ENCODE results near the gene KLHDC9.
"Not testable (repeated sequence)": the region's sequence is repeated elsewhere in the genome, so short reads cannot be mapped to it uniquely, and the experiment has no call there.

Gene KLHDC9

DNA sequence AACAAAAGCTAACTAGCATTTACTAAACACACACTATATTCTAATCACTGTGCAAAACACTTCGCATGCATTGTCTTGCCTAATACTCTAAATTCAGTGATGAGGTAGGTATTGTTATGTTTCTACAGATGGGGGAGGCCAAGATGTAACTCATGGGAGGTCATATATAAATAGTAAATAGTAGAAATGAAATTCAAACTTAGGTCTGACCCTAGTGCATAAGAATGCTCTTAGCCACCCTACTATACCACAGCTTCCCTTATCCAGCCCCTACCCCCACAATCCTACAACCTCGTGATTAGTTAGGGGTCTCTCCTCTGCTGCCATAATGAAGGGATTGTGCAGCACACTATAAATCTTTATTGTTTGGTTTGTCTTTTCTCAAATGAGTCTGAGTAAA, 16.4 kb downstream of the KLHDC9 start:
- peaks cover 58% of the 10 kb centered on the region for H3K4me1 Mint-ChIP-seq
- no peak for DNase-seq (ENCODE audit: low spot score in 2 of 2)
- peak overlapping the region; percentile 7 for H3K27ac Mint-ChIP-seq (ENCODE audit: low read depth)
- H3K36me3 Mint-ChIP-seq (ENCODE audit: insufficient read depth), result peaks cover 18% of the 10 kb centered on the region
- no peaks in the 10 kb centered on the region for H3K9me3 Mint-ChIP-seq
- H3K4me3 Mint-ChIP-seq, result no peak overlapping the region
- H3K27me3 Mint-ChIP-seq, result no peaks in the 10 kb centered on the region
- ATAC-seq (replicated peaks; ENCODE audit: extremely low read depth, poor library complexity, severe bottlenecking), result no peak

DNA sequence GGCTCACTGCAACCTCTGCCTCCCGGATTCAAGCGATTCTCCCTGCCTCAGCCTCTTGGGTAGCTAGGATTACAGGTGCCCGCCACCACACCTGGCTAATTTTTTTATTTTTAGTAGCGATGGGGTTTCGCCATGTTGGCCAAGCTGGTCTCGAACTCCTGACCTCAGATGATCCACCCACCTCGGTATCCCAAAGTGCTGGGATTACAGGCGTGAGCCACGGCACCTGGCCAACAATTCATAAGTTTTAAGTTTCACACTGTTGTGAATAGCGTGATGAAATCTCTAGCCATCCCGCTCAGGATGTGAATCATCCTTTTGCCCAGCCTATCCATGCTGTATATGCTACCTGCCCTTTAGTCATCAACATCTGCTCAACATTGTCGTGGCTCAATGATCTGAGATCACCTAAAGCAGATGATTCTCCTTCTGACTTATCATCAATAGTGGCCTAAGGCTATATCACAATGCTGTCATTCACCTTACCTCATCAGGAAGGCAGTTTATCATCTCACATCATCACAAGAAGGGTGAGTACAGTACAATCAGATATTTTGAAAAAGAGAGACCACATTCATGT, 17.1 kb downstream of the KLHDC9 start:
- H3K36me3 Mint-ChIP-seq (ENCODE audit: insufficient read depth), result peaks cover 21% of the 10 kb centered on the region
- peaks cover 65% of the 10 kb centered on the region for H3K4me1 Mint-ChIP-seq
- no peaks in the 10 kb centered on the region for H3K27me3 Mint-ChIP-seq
- H3K9me3 Mint-ChIP-seq, result no peaks in the 10 kb centered on the region
- DNase-seq (ENCODE audit: low spot score in 2 of 2), result no peak
- peak overlapping the region; percentile 97 for H3K4me3 Mint-ChIP-seq
- H3K27ac Mint-ChIP-seq (ENCODE audit: low read depth), result no peak overlapping the region
- no peak for ATAC-seq (replicated peaks; ENCODE audit: extremely low read depth, poor library complexity, severe bottlenecking)

DNA sequence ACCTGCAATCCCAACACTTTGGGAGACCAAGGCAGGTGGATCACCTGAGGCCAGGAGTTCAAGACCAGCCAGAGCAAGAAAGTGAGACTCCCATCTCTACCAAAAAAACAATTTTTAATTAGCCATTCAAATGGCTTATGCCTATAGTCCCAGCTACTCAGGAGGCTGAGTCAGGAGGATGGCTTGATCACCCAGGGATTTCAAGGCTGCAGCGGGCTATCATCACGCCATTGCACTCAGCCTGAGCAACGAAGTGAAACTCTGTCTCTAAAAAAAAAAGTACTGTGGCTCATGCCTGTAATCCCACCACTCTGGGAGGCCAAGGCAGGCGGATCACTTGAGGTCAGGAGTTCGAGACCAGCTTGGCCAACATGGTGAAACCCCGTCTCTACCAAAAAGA, 17.8 kb downstream of the KLHDC9 start:
- Mint-ChIP-seq H3K4me1 (peaks cover 67% of the 10 kb centered on the region), H3K36me3 (ENCODE audit: insufficient read depth) (peaks cover 22% of the 10 kb centered on the region), H3K4me3 (peak overlapping the region; percentile 97)
- not testable (repeated sequence) for ATAC-seq (replicated peaks; ENCODE audit: extremely low read depth, poor library complexity, severe bottlenecking); H3K27me3 Mint-ChIP-seq; H3K27ac Mint-ChIP-seq (ENCODE audit: low read depth); DNase-seq (ENCODE audit: low spot score in 2 of 2); H3K9me3 Mint-ChIP-seq

DNA sequence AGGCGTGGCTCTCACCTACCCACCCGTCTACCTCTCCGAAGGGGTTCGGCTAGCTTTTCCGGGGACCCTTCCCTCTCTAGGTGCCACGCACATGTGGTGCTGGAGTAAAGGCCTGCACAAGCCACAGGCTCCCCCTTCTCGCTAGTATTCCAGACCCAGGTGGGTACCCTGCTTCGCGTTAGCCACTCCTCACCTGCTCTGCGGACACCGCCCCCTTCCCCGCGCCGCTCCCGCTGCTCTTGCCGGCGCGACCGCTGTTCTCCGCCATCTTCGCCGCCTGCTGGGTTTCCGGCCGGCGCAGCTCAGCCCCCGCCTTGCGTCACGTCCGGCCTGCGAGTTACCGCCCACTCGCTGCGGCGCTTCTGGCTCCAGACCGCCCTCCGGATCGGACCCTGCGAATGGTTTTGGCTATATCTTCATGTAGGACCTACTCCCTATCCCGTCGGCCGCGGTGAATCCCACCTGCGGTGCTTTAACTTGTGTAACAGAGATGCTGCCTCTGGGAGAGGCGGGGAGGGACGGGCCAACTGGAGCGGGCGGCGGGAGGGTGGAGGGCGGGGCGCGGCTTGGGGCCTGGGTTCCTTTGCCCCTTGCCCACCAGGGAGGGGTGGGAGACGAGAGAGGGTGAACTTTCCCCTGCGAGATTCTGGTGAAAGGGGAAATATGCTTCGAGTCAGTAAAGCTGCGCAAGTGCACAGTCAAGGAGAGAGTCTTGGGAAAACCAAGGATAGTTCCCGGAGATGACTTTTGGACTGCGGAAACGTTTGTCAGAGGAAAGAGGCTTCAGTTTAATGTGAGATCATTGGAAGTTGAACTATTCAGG, 19.8 kb downstream of the KLHDC9 start, which contains the start of the genes NIT1 and PFDN2:
TSS of gene NIT1 (plus strand) at position 347 of the 823 bp plus-strand sequence. CDS start at position 419, 72 bp downstream.
TSS of gene PFDN2 (minus strand) at position 279 of the 823 bp plus-strand sequence. CDS start at position 268, 11 bp downstream.
- DNase-seq (ENCODE audit: low spot score in 2 of 2) (peak; percentile 71 to 74), ATAC-seq (replicated peaks; ENCODE audit: extremely low read depth, poor library complexity, severe bottlenecking) (peak; percentile 81)
- Mint-ChIP-seq H3K27me3 (no peaks in the 10 kb centered on the region), H3K27ac (ENCODE audit: low read depth) (peak within 1 kb of the TSS; percentile 96), H3K4me1 (peaks cover 60% of the 10 kb centered on the region), H3K9me3 (no peaks in the 10 kb centered on the region), H3K36me3 (ENCODE audit: insufficient read depth) (peaks cover 39% of the 10 kb centered on the region), H3K4me3 (peak within 1 kb of the TSS; percentile 97)

DNA sequence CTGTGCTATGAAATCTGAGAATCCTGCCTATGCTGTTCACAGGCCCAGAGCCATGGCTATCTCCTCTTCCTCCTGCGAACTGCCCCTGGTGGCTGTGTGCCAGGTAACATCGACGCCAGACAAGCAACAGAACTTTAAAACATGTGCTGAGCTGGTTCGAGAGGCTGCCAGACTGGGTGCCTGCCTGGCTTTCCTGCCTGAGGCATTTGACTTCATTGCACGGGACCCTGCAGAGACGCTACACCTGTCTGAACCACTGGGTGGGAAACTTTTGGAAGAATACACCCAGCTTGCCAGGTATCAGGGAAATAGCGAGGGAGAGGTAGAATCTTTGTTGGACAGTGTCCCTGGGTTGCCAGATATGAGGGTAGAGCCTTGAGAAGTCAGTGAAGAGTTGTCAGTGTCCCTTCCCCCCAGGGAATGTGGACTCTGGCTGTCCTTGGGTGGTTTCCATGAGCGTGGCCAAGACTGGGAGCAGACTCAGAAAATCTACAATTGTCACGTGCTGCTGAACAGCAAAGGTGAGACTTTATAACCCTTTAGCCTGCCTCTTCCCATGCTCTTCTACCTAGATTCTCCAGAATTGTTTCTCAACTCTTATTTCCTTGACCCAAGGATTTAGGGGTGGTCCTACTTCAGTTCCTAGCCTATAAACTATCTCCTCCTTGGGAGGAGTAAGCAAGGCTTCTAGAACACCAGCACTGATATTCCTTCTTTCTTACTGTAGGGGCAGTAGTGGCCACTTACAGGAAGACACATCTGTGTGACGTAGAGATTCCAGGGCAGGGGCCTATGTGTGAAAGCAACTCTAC, 21.1 kb downstream of the KLHDC9 start:
- no peaks in the 10 kb centered on the region for H3K9me3 Mint-ChIP-seq
- peaks cover 47% of the 10 kb centered on the region for H3K4me1 Mint-ChIP-seq
- peak overlapping the region; percentile 96 for H3K27ac Mint-ChIP-seq (ENCODE audit: low read depth)
- H3K27me3 Mint-ChIP-seq, result no peaks in the 10 kb centered on the region
- H3K36me3 Mint-ChIP-seq (ENCODE audit: insufficient read depth), result peaks cover 52% of the 10 kb centered on the region
- H3K4me3 Mint-ChIP-seq, result peak overlapping the region; percentile 97
- DNase-seq (ENCODE audit: low spot score in 2 of 2), result peak in 1 of 2 donors; percentile 55
- ATAC-seq (replicated peaks; ENCODE audit: extremely low read depth, poor library complexity, severe bottlenecking), result peak; percentile 53

DNA sequence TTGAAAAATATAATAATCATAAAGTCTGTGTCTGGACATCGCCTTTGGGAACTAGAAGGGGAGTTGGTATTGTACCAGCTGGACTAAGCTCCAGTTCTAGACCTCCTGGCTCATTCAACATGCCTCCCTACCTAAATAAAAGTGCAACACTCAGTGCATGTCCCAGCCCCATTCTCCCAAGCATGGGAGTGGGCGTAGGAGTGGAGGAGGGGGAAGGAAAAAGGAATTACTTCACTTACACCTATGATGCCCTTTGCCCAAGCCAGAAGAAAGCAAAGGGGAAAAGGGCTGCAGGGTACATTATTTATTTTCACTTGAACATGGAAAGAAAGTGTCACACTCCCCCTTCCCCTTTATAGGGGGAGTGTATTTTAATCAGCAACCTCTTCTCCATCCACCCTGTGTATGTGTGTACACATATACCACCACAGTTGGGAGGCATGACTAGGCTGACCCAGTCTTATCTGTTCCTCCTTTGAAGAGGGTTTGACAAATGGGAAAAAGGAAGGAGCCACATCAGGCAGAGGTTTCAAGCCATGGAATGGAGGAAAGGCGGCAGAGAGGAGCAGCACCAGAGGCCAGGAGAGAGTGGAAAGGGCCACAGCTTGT, 23.0 kb downstream of the KLHDC9 start:
- no peak for DNase-seq (ENCODE audit: low spot score in 2 of 2)
- no peak for ATAC-seq (replicated peaks; ENCODE audit: extremely low read depth, poor library complexity, severe bottlenecking)
- Mint-ChIP-seq H3K4me3 (no peak overlapping the region), H3K27me3 (no peaks in the 10 kb centered on the region), H3K4me1 (peaks cover 42% of the 10 kb centered on the region), H3K9me3 (no peaks in the 10 kb centered on the region), H3K27ac (ENCODE audit: low read depth) (peak overlapping the region; percentile 52), H3K36me3 (ENCODE audit: insufficient read depth) (peaks cover 53% of the 10 kb centered on the region)

DNA sequence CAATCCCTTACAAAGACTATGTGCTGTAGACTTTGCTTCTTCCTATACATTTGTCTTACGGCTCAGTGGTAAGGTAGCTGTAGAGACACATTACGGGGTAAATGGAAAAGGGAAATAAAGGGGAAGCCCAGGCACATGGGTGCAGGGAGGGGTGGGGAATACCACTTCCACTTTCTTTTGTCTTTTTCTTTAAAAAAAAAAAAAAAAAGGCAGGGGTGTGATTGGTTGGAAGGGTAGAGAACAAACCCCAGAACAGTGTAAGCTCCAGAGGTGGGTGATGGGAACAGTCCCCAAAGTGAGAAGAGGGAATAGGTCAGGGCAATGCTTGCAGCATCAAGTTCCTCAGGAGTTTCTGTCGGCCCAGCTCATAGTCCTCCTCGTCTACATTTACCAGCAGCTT, 23.7 kb downstream of the KLHDC9 start:
- DNase-seq (ENCODE audit: low spot score in 2 of 2), result no peak
- H3K27me3 Mint-ChIP-seq, result no peaks in the 10 kb centered on the region
- no peak for ATAC-seq (replicated peaks; ENCODE audit: extremely low read depth, poor library complexity, severe bottlenecking)
- H3K4me3 Mint-ChIP-seq, result no peak overlapping the region
- H3K36me3 Mint-ChIP-seq (ENCODE audit: insufficient read depth), result peaks cover 58% of the 10 kb centered on the region
- peaks cover 43% of the 10 kb centered on the region for H3K4me1 Mint-ChIP-seq
- H3K27ac Mint-ChIP-seq (ENCODE audit: low read depth), result peak overlapping the region; percentile 52
- no peaks in the 10 kb centered on the region for H3K9me3 Mint-ChIP-seq

DNA sequence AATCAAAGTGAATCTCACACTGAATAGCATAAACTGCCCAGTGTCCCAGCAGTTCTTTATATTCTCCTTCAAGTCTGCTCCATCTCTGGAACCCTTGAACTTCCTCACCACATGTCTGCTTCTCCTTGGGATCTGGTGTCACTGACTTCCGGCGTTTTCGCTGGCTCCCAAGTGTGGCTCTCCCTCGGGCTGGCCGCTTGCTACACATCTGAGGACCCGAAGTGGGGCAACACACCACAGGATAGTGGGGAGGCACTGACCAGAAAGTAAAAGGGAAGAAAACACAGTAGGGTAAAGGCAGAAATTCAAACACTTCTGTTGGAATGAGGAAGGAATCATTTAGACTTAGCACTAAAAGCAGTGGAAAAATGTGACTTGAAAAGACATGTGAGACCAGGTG, 24.8 kb downstream of the KLHDC9 start:
- H3K36me3 Mint-ChIP-seq (ENCODE audit: insufficient read depth), result peaks cover 55% of the 10 kb centered on the region
- DNase-seq (ENCODE audit: low spot score in 2 of 2), result no peak
- no peaks in the 10 kb centered on the region for H3K27me3 Mint-ChIP-seq
- no peak for ATAC-seq (replicated peaks; ENCODE audit: extremely low read depth, poor library complexity, severe bottlenecking)
- H3K4me3 Mint-ChIP-seq, result no peak overlapping the region
- peak overlapping the region; percentile 90 for H3K27ac Mint-ChIP-seq (ENCODE audit: low read depth)
- H3K4me1 Mint-ChIP-seq, result peaks cover 45% of the 10 kb centered on the region
- no peaks in the 10 kb centered on the region for H3K9me3 Mint-ChIP-seq

DNA sequence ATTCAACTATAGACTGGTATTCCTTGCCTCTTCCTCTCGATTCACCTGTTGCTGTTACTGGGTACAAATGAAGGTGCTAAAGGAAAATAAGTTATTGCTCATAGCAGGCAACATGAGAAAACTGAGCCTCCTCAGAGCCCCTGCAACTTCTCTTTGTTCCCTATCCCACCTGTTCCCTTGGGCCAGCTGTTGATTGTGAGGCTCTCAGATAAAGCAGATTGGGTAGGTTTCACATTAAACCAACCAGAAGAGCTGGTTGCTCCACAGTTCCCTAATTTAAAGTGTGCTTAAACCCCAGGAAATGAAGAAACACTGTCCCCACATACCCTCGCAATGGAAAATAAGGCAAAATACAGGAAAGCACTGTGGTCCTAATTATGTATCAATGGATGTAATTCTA, 29.5 kb downstream of the KLHDC9 start:
- DNase-seq (ENCODE audit: low spot score in 2 of 2) (no peak), ATAC-seq (replicated peaks; ENCODE audit: extremely low read depth, poor library complexity, severe bottlenecking) (no peak)
- Mint-ChIP-seq H3K4me1 (peaks cover 51% of the 10 kb centered on the region), H3K27me3 (no peaks in the 10 kb centered on the region), H3K9me3 (no peaks in the 10 kb centered on the region), H3K36me3 (ENCODE audit: insufficient read depth) (peaks cover 38% of the 10 kb centered on the region), H3K4me3 (no peak overlapping the region), H3K27ac (ENCODE audit: low read depth) (peak overlapping the region; percentile 61)

DNA sequence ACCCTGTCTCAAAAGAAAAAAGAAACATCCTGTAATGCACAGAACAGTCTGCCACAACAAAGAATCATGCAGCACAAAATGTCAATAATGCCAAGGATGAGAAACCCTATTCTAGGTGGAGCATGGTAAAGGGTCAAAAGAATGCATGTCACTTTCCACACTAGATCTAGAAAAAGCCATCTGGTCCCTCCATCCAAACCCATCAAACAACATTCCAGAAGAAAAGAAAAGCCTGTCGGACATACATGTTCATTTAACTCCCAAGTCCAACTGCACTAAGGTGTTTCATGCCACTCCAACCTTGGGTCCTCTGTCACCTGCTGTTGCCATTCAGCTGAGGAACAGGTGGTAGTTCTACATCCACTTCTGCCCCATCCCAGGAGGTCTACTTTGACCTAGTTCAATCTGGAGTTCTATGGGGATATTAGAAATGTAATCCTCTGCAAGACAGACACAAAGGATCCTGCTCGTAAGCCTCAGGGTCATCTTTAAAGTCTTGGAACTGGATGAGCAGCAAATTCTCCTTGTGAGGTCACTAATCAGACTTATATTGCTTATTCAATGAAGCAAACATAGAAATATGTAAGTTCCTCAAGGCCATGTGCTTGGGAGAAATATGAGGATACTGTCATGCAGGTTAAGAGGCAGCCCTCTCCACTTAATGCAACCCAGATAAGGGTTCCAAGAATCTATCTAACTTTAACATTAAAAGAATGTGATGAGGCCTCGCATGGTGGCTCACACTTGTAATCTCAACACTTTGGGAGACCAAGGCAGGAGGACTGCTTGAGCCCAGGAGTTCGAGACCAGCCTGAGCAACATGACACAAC, 30.6 kb downstream of the KLHDC9 start:
- Mint-ChIP-seq H3K27me3 (no peaks in the 10 kb centered on the region), H3K27ac (ENCODE audit: low read depth) (no peak overlapping the region)

DNA sequence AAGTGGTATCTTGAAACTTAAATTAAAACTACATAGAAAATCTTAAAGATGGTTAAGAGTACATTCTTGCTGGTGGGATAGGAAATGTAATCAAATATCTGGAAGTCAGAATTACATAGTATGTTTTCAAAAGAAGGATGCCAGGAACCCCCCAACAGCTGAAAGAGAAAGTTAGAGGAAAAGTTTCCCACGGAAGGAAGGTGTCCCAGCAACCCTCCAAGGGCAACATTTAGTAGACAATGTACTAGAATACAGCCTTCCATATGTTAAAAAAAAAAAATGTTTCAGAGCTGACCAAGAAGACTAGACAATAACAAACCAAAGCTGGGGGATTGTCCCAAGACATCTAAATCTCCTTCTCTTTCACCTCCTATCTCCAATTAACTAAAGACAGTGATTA, 32.1 kb downstream of the KLHDC9 start:
- Mint-ChIP-seq H3K9me3 (no peaks in the 10 kb centered on the region), H3K4me1 (peaks cover 51% of the 10 kb centered on the region), H3K36me3 (ENCODE audit: insufficient read depth) (peaks cover 20% of the 10 kb centered on the region), H3K27me3 (no peaks in the 10 kb centered on the region), H3K4me3 (no peak overlapping the region), H3K27ac (ENCODE audit: low read depth) (no peak overlapping the region)
- DNase-seq (ENCODE audit: low spot score in 2 of 2) (no peak), ATAC-seq (replicated peaks; ENCODE audit: extremely low read depth, poor library complexity, severe bottlenecking) (no peak)

More for the DNA sequence above, 30.6 kb downstream of the KLHDC9 start:
- Mint-ChIP-seq H3K36me3 (ENCODE audit: insufficient read depth) (peaks cover 26% of the 10 kb centered on the region), H3K9me3 (no peaks in the 10 kb centered on the region), H3K4me3 (no peak overlapping the region), H3K4me1 (peaks cover 51% of the 10 kb centered on the region)
- DNase-seq (ENCODE audit: low spot score in 2 of 2), result no peak
- no peak for ATAC-seq (replicated peaks; ENCODE audit: extremely low read depth, poor library complexity, severe bottlenecking)

All from central memory CD8-positive, alpha-beta T cell (primary cell).